MM.1S (cell line): Measurements from ENCODE around the gene ERBIN.
"Not testable (repeated sequence)": the region's sequence is repeated elsewhere in the genome, so short reads cannot be mapped to it uniquely, and the experiment has no call there.

Experiments used
- DNase-seq: peaks from one replicate; pipeline ENCODE4 v3.0.0-alpha.2; 2015
- H2AFZ ChIP-seq: fragments of 300-600 bp; sonication (generic); 2 replicates; pipeline ENCODE4 v1.6.0; 2016; ENCODE audit warnings: antibody characterized with exemption, low read length
- H3F3A ChIP-seq: fragments of 300-600 bp; sonication (generic); 2 replicates; pipeline ENCODE4 v1.6.1; 2016; ENCODE audit warnings: mild to moderate bottlenecking, antibody characterized with exemption, low read length, moderate library complexity, mixed read lengths; ENCODE audit not compliant: insufficient read depth
- H3K27ac ChIP-seq: fragments of 300-600 bp; sonication (generic); 2 replicates; pipeline ENCODE4 v1.5.1; 2016; ENCODE audit warnings: mild to moderate bottlenecking, low read length
- H3K27me3 ChIP-seq: fragments of 300-600 bp; sonication (generic); replicated peaks from 2 replicates; pipeline ENCODE4 v1.6.0; 2016; ENCODE audit warnings: low read length; ENCODE audit not compliant: insufficient read depth
- H3K36me3 ChIP-seq: fragments of 300-600 bp; sonication (generic); replicated peaks from 2 replicates; pipeline ENCODE4 v1.6.1; 2016; ENCODE audit warnings: mild to moderate bottlenecking, low read length, mixed read lengths; ENCODE audit not compliant: insufficient read depth
- H3K4me1 ChIP-seq: fragments of 300-600 bp; sonication (generic); 2 replicates; pipeline ENCODE4 v1.6.1; 2016; ENCODE audit warnings: low read length, mixed read lengths
- H3K4me2 ChIP-seq: fragments of 300-600 bp; sonication (generic); 2 replicates; pipeline ENCODE4 v1.6.0; 2016; ENCODE audit warnings: low read depth, low read length
- H3K4me3 ChIP-seq: fragments of 300-600 bp; sonication (generic); 2 replicates; pipeline ENCODE4 v1.5.1; 2016; ENCODE audit warnings: low read length, mixed read lengths
- H3K79me2 ChIP-seq: fragments of 300-600 bp; sonication (generic); 2 replicates; pipeline ENCODE4 v1.6.1; 2016; ENCODE audit warnings: mixed run types, low read length, mixed read lengths
- H3K9ac ChIP-seq: fragments of 300-600 bp; sonication (generic); 2 replicates; pipeline ENCODE4 v1.6.1; 2016; ENCODE audit warnings: low read length, mixed read lengths
- H3K9me2 ChIP-seq: fragments of 300-600 bp; sonication (generic); replicated peaks from 2 replicates; pipeline ENCODE4 v1.6.1; 2016; ENCODE audit warnings: mild to moderate bottlenecking, low read length, mixed read lengths; ENCODE audit not compliant: insufficient read depth
- H3K9me3 ChIP-seq: fragments of 300-600 bp; sonication (generic); replicated peaks from 2 replicates; pipeline ENCODE4 v1.6.1; 2016; ENCODE audit warnings: mild to moderate bottlenecking, low read length, mixed read lengths; ENCODE audit not compliant: insufficient read depth
- H4K20me1 ChIP-seq: fragments of 300-600 bp; sonication (generic); 2 replicates; pipeline ENCODE4 v1.6.1; 2016; ENCODE audit warnings: mild to moderate bottlenecking, low read length, moderate library complexity, mixed read lengths; ENCODE audit not compliant: insufficient read depth
- CTCF ChIP-seq: fragments of 300-600 bp; sonication (generic); IDR thresholded peaks from 2 replicates; pipeline ENCODE4 v1.5.1; 2016; ENCODE audit warnings: antibody characterized with exemption, low read length, mixed read lengths
- EZH2 ChIP-seq: fragments of 300-600 bp; sonication (generic); optimal IDR thresholded peaks from 2 replicates; pipeline ENCODE3; 2017; ENCODE audit warnings: low read depth, mild to moderate bottlenecking, antibody characterized with exemption, low read length, mixed read lengths
- EZH2phosphoT487 ChIP-seq: fragments of 300-600 bp; sonication (generic); IDR thresholded peaks from 2 replicates; pipeline ENCODE4 v1.6.1; 2018; ENCODE audit warnings: antibody characterized with exemption, low read length

The ERBIN gene

DNA sequence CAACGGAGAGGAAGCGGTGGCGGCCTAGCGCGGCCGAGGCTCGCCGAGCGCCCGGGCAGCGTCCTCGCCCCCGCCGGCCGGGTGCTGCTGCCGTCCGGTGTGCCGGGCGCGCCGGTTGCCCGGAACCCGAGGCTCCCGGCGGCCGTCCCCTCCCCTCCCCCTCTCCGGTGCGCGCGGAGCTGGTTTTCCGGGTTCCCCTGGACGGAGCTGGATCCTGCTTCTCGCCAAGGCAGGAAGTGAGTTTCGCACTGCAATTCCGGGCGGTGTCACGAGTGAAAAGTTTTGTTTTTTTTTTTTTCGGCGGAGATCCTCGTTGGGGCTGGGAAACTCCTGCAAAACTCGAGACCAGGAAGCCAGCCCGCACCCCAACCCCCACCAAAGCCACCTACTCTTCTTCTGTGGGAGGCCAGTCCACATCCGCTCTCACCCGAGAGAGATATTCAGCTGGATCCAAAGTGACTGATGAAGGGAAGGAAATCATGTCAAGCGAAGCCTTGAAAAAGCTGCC is at the start of gene ERBIN:
ERBIN (plus strand) TSS at position 300 of the 508 bp plus-strand sequence. CDS start 66,144 bp downstream, outside the sequence.
- H3K4me1 ChIP-seq = peaks cover 12% of the 10 kb centered on the region
- DNase-seq = peak; percentile 53
- no peaks in the 10 kb centered on the region for H4K20me1 ChIP-seq
- TF ChIP-seq EZH2phosphoT487 (no peak), CTCF (no peak), EZH2 (no peak)
- no peaks in the 10 kb centered on the region for H3K9me3 ChIP-seq
- peaks cover 27% of the 10 kb centered on the region for H3F3A ChIP-seq
- peak within 1 kb of the TSS; percentile 94 for H2AFZ ChIP-seq
- peak within 1 kb of the TSS; percentile 95 for H3K27ac ChIP-seq
- H3K9ac ChIP-seq = peak within 1 kb of the TSS; percentile 89
- H3K9me2 ChIP-seq = no peaks in the 10 kb centered on the region
- H3K36me3 ChIP-seq = no peaks in the 10 kb centered on the region
- peak within 1 kb of the TSS; percentile 86 for H3K4me3 ChIP-seq
- H3K4me2 ChIP-seq = peak within 1 kb of the TSS; percentile 89
- 0 out of 2 replicates have a peak, but pooled peaks cover 6% of the 10 kb centered on the region for H3K27me3 ChIP-seq
- peaks cover 51% of the 10 kb centered on the region for H3K79me2 ChIP-seq

GRCh38 chr5:65876970-65877369 is 49.4 kb upstream of the ERBIN start:
- Histone ChIP-seq H3K9me2 (no peaks in the 10 kb centered on the region), H3K4me2 (no peak overlapping the region), H3F3A (no peaks in the 10 kb centered on the region), H3K9ac (no peak overlapping the region), H3K27ac (no peak overlapping the region), H2AFZ (no peak overlapping the region), H3K27me3 (no peaks in the 10 kb centered on the region), H3K36me3 (no peaks in the 10 kb centered on the region), H3K4me1 (no peaks in the 10 kb centered on the region), H4K20me1 (no peaks in the 10 kb centered on the region), H3K79me2 (no peaks in the 10 kb centered on the region), H3K9me3 (no peaks in the 10 kb centered on the region), H3K4me3 (no peak overlapping the region)
- no peak for DNase-seq
- TF ChIP-seq EZH2phosphoT487 (no peak), CTCF (no peak), EZH2 (no peak)

- H3K9me3 ChIP-seq, H3K79me2 ChIP-seq, H3K4me3 ChIP-seq, H2AFZ ChIP-seq, H4K20me1 ChIP-seq, H3K9ac ChIP-seq, H3K4me1 ChIP-seq, H3K27ac ChIP-seq, H3K4me2 ChIP-seq, H3F3A ChIP-seq, H3K27me3 ChIP-seq, H3K36me3 ChIP-seq, H3K9me2 ChIP-seq, DNase-seq: not testable (repeated sequence)
Measured at GRCh38 chr5:65879668-65880256, 46.6 kb upstream of the ERBIN start.

GRCh38 chr5:65880496-65881072 is 45.8 kb upstream of the ERBIN start:
- H2AFZ ChIP-seq = no peak overlapping the region
- no peaks in the 10 kb centered on the region for H4K20me1 ChIP-seq
- no peak overlapping the region for H3K4me2 ChIP-seq
- no peaks in the 10 kb centered on the region for H3K9me2 ChIP-seq
- H3K4me1 ChIP-seq = no peaks in the 10 kb centered on the region
- no peaks in the 10 kb centered on the region for H3F3A ChIP-seq
- TF ChIP-seq CTCF = no peak
- no peak overlapping the region for H3K27ac ChIP-seq
- H3K9me3 ChIP-seq = no peaks in the 10 kb centered on the region
- H3K79me2 ChIP-seq = no peaks in the 10 kb centered on the region
- no peak overlapping the region for H3K9ac ChIP-seq
- no peaks in the 10 kb centered on the region for H3K27me3 ChIP-seq
- no peak overlapping the region for H3K4me3 ChIP-seq
- DNase-seq = no peak
- no peaks in the 10 kb centered on the region for H3K36me3 ChIP-seq
